HT-29 (cell line): ENCODE data around the gene ANKRD11. TPM values are rescaled to one million over a fixed set of nuclear protein-coding genes. Genes with fewer than 3 reads are reported as not detected.
"Not testable (repeated sequence)": the region's sequence is repeated elsewhere in the genome, so short reads cannot be mapped to it uniquely, and the experiment has no call there.

Experiments used
- DNase-seq: peaks from one replicate; pipeline ENCODE4 v3.0.0-alpha.2; 2015; ENCODE audit warnings: low spot score
- total RNA-seq: library from RNA; depleted of rRNA; stranded (reverse); fragments of >200 nt; shearing (Covaris generic); gene quantifications from 2 replicates; pipeline ENCODE4 v1.2.3, GENCODE V29; 2014

Gene ANKRD11
- total RNA-seq, 1 experiment from 2014 or later = 122 TPM

DNA sequence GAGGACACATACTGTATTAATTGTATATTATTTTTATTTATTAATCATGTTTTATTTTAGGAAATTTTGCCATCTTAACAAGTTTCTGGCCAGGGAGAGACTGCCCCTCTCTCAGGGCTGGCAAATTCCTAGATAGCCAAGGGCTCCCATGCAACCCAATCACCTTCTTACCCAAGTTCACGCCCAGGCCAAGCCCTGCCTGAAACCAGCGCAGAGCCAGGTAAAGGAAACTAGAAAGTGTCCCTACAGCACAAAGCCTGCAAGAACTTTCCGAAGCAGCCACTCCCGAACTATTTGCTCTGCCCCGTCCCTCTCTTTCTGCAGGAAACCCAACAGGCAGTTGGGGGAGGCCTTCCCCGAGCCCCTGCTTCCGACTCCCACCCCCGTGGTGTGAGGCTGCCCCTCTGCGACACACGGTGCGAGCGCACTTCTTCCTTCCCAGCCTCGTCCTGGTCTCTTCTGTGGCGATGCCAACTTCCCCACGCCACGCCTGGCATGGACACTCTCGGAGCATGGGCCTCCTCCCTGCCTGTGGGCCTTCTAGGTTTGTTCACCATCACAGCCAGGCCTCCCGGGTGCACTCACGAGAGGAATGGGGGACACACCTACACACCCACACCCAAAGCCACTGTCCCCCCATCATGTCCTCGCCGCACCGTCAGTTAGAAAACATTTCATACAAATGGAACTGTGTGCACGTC lies 172.5 kb downstream of the ANKRD11 start:
- DNase-seq = no peak

DNA sequence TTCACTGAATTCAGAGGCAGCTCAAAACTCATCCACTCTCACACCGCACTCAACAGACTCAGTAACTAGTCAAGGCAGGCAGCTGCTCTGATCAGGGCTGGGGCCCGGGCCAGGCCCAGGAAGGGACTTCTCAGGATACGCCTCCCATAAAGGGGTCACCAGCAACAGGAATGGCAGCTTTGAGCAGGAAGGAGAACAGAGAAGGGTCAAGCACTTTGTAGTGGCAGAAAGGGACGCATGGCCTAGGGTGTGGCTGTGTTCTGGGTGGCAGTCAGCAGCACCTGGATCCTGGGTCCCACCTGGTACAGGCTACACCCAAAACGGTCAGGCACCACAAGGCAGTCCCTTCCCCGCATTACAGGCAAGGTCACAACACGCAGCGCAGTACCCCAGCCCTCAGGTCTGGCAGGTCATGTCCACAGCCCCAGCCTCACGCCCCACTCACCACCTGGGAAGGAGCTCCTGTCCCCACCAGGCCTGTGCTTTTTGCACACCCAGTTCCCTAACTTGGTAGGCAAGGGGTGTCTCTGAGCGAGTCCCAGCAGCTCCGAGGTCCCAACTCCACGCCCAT lies 173.2 kb downstream of the ANKRD11 start:
- DNase-seq = peak; percentile 30

DNA sequence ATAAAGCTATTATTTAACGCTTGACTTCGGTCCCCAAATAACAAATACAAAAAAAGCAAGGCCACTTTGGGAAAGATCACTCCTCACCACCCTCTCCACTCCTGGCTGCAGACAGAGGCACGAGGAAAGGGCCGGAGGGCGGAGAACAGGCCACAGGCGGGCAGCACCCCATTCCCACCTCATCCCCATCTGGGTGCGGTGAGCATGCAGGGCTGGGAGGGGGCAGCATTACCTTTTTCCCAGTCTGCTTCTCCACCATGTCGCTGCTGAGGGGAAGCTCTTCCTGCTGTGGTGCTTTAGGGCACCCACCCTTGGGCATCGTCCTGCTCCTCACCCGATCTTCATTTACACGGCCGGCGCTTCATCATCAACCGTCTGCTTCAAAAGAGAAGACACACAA lies 173.7 kb downstream of the ANKRD11 start:
- no peak for DNase-seq

DNA sequence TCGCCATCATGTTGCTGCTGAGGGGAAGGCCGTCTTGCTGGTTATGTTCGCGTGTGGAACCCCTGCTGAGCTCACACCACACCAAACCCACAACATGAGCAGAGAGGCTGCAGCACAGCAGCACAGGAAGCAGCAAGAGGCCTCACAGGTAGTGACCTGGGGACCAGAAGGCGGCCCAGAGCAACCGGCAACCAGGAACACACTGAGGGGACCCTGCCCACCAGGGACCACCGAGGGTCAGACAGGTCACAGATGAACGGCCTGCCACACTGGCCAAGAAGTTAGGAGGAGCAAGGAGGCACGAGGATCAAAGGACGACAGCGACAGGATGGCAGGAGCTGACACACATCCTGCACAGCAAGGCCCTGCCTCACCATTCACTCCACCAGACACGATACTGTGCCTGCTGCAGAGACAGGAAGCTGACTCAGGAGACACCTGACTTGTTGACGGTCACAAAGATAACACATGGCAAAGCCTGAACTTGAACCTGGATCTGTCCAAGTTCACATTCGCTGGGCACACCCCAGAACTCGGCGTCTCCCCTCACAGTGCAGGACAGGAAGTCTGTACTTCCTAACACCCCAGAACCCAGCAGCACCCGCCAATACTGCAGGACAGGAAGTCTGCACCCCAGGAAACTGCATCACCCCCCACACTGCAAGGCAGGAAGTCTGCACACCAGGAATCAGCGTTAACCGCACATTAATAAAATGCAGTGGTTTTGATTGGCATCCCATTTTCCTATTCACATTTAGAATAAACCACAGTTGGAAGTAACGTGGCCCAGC lies 174.4 kb downstream of the ANKRD11 start:
- peak; percentile 56 for DNase-seq

DNA sequence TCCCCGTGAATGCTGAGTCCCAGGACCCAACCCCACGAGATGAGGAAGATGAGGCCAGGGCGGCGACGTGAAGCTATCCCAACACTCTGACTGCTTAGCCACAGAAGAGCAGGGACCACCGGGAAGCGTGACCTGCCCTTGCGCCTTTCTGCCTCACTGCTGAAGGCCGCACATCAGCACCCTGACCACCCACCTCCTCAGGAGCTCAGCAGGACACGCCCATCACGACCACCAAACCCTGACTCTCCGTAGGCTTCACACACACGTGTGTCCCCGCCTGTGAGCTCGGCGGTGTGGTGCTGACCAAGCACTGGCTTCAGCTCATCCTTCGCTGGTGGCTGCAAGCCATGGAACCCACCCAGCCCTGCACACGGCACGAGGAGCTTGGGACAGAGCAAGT lies 175.1 kb downstream of the ANKRD11 start:
- no peak for DNase-seq

DNA sequence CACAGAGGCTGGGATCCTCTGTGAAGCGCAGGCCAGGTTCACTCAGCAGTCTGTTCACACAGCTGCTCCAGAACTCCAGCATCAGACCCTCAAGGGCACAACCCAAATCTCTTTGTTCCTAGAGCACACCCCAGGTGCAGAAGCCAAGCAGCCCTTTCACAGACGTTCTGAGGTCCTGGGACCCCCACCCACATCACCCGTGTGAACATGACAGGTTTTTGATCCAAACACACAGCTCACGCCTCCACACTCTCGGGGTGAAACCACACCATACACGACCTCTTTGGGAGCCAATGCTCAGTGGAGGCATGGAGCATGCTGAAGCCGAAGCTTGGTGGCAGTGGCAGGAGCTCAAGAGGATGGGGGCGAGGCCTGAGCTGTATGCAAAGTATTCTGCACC lies 175.5 kb downstream of the ANKRD11 start:
- no peak for DNase-seq

DNA sequence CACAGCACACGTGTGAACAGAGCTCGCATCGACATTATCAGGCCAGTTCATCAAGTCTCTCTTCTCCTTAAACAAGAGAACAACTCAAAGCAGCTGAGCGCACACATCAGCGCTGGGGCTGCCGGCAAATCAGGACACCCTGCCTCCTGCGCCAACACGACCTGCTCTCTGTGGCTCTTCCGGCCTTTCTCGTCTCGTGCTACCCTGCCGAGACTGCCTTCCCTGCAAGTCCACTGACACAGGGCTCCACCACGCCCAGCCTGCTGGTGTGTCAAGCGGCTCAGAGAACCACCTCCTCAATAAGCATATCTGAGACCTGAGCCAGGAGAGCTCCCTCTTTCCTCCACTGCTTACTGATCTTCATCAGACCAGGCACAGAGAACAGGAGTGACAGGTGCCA lies 176.0 kb downstream of the ANKRD11 start:
- no peak for DNase-seq

DNA sequence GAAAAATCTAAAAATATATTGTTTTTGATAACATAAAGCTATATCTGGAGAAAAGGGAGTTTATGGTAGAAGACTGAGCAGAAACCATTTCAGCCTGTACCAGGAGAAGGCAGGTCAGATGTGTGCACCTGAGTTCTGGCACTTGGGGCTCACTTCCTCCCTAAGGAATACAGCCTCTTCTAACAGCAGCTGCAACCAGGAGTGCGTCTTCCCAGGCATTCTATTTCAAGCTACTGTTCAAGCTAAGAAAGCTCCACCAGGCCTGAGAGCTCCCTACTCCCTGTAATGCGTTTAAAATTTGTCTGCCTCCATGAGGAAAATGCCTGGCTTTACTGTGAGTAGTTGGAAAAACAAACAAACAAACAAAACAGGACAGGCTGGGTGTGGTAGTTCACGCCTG lies 176.8 kb downstream of the ANKRD11 start:
- no peak for DNase-seq

DNA sequence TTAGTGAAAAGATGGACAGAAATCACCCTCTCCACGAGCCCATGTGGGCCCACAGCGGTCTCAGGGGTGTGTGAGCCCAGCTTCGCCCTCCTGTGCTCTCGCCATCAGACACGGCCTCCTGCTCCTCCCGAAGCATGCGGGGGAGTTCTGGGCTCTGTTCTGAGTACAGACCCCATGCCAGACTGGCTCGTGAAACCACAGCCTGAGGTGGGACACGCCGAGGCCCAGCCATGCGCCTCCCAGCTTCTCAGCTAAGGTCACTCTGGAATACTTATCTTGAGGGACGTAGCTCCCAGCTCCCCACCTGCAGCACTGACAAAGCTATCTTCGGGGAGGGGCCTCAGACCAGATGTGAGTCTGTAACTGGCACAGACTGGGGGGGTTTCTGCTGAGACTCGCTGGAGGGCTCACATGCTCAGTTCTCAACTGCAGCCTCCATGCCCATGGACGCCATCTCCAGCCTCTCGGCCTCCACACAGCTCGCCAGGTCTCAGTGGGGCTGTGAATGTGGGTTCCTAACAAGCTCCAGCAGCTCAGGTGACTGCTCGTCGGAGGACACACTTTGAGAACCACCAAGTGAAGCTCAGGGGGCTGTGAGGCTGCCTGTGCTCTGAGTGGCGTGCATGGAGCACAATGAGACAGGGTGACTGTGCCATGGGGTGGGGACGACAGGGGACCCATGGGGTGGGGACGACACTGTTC lies 177.6 kb downstream of the ANKRD11 start:
- no peak for DNase-seq

DNA sequence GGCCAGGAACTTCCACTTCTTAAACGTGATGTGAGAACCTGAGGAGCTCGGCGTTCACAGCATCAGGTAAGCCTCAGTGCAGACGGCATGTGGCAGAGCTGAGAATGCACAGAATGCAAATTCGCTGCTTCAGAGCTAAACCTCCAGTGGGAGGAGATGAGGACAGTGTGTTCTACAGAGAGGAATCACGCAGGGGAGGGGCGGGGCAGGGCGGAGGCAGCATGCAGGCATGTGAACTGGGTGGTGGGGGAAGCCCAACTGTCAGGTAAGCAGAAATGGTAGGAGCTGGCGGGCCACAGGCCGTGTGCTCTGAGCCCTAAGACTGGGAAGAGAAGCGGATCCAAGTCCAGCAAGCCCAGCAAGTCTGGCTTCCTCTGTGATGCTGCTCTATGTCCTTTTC lies 178.2 kb downstream of the ANKRD11 start:
- no peak for DNase-seq

DNA sequence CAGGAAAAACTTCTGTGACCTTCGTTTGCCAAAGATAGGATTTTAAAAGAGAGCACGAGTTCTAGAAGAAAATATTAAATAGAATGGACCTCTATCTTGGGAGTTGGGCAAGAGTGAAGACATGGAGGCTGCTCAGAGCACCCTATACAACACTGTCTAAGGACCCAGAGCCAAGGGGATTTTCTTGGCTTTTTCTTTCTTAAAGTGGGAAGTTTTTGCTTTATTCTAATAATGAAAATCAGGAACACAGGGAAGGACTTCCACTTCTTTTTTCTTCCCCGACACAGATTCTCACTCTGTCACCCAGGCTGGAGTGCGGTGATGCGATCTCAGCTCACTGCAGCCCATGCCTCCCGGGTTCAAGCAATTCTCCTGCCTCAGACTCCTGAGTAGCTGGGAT lies 178.7 kb downstream of the ANKRD11 start:
- no peak for DNase-seq

DNA sequence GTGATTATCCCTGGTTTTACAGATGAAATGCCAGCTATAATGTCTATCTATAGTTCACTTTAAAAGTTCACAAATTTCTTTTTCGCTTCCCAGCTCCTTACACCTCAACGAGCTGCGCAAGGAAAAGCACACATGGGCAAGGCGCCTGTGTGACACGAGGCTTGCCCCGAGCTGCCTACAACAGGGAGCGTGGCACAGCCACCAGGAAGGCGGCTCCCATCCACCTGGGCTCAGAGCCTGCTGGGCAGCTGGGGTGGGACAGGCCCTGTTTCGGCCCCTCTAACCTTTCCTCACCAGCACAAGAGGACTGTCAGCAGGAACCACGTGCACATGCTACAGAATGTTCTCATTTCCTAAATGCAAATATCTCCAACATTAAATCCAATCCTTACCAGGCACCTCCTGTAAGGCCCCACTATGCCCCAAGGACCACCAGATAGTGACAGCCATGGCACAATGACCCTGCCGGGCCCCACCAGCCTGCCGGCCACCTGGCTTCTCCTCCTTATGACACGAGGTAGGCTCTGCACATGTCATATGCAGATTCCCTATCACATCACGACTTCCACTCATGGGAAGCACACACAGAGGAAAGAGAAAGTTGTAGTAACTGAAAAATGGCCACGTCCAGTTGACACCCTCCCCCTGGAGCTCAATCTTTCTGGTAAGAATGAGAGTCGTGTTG lies 180.8 kb downstream of the ANKRD11 start:
- no peak for DNase-seq

DNA sequence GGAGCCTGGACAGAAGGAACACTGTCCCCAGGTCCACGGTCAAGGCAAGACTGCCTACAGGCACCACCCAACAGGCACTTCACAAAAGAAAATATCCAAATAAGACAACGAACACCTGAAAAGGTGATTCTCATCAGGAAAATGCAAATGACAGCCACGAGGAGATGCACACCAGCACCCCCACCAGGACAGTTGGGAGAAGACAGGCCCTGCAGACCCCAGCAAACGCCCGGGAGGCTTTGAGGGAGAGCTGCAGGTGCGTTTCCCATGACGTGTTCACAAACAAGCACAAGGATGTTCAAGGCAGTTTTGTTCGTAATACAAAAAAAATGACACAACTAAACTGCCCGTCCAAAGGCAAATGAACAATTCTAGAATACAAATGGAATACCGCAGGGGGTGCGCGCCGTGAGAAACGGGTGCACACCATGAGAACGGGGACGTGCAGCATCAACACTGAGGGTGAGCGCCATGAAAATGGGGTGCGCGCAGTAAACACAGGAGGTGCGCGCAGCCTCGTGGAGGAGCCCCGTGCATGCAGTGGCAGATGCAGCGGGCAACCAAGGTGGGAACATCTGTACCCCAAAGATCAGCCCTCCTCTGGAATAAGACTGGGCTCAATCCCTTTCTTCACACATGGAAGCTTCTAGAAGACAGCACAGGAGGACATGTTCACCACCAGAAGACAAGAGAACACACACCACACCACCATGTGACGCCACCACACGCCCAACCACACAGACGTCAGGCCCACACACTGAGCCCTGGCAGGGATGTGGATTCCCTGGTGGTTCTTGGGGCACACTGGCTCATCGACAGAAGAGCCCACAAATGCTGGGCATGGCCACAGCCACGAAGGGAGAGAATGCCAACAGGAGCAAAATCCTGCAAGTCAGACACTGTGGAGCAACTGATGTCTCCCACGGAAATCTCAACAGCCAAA lies 181.7 kb downstream of the ANKRD11 start:
- no peak for DNase-seq

DNA sequence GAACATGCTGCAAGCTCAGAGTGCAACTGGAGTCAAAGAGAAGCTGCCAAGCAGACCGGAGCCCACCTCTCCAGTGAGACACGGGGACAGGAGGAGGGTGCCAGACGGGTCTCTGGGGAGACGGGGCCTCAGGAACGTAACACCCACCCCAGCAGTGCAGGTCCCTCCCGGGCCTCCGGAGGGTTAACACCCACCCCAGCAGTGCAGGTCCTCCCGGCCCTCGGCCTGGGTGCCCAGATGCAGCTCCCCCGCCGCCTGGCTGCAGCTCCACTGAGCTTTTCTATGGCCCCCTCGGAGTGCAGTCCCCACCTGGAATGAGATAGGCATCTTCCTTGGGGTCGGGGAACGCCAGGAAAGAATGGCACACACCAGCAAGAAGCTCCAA lies 182.9 kb downstream of the ANKRD11 start:
- no peak for DNase-seq

DNA sequence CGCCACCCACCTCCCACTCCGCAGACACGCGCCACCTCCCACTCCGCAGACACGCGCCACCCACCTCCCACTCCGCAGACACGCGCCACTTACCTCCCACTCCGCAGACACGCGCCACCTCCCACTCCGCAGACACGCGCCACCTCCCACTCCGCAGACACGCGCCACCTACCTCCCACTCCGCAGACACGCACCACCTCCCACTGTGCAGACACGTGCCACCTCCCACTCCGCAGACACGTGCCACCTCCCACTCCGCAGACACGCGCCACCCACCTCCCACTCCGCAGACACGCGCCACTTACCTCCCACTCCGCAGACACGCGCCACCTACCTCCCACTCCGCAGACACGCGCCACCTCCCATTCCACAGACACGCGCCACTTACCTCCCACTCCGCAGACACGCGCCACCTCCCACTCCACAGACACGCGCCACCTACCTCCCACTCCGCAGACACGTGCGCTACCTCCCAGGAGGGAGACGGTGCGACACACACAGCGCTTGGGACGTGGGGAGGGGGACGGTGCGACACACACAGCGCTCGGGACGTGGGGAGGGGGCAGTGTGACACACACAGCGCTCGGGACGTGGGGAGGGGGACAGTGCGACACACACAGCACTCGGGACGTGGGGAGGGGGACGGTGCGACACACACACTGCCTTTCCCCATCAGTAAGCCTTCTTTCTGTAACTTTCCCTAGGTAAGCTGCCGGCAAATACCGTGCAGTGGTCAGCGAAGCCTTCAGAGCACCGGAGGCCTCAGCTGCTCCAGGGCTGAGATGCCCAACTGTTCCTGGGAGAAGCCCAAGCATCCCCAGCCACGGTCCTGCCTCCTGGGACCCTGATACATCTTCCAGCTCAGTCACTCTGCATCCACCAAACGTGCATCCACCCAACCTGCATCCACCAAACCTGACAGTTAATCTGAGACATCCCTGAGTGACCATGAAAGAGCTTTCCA lies 183.6 kb downstream of the ANKRD11 start:
- not testable (repeated sequence) for DNase-seq

DNA sequence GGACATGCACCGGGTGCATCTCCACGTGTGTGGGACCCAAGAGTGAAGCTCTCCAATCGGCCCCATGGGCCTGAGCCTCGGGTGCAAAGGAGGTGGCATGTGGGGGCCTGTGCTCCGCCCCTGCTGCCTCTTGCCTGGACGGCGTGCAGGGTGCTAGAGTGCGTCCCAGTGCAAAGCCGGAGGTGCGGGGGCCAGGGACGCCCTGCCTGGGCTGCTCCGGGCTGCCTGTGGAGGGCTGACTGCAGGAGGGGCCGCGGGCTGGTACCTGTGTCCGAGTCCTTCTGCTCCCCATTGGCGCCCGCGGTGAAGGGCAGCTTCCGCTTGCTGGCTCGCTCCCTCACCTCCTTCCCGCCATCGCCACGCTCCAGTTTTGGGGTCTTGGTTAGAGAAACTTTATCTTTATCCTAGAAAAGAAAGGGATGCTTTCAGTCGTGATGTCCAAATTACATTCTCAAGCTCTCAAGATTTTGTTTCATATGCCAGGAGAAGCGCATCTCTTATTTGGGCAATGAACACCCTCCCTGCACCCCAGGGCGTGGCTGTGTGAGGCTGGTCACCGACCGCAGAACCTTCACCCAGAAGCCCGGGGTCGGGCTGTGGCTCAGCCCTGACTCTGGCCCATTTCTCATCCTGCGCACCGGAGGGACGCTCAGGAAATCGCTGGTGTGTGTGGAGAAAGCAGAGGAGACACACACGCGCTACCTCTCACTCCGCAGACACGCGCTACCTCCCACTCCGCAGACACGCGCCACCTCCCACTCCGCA lies 185.2 kb downstream of the ANKRD11 start:
- DNase-seq = no peak

DNA sequence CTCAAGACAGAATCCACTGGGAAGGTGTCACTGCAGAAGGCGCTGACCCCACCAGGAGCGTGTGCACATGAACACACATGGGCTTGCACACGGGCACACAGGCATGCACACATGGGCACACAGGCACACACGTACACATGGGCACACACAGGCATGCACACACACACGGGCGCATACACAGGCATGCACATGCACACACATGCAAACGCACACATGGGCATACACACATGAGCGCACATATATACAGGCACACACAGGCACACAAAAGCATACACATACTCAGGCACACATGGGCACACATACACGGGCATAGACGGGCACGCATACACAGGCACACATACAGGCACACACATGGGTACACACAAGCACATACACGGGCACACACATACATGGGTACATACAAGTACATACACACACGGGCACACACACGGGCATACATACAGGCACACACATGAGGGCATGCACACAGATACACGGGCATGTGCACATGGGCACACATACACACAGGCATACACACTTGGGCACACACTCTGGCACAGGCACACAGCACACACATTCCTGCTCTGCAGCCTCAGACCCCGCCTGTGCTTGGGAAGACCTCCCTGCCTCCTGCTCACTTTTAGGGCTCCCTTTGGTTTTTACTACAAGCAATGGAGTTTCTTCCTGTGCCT lies 186.0 kb downstream of the ANKRD11 start:
- DNase-seq = no peak

DNA sequence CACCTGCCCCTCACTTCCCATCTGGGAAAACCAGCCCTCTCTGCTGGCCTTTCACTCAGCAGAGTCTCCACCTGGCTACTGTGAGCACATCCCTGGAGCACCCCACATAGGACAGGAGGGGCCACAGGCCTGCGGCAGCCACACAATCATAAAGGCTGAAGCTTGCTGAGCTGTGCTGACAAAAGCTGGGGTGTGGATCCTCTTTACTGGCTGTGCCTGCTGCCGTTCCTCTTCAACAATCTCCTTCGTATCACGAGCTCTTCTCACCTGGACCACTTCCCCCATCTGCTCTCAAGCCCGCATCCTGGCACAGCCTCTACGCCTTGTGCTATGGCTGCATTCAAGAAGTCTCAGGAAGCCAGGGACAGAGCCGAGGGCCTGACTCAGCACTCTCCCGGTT lies 186.7 kb downstream of the ANKRD11 start:
- no peak for DNase-seq
